Muscle of leg (tissue), 11 donors: ENCODE measurements around the gene PCF11. TPM values are rescaled to one million over a fixed set of nuclear protein-coding genes. Genes with fewer than 3 reads are reported as not detected.

Experiments used
- DNase-seq: peaks from one replicate; pipeline ENCODE4 v3.0.0; 2013
- H3K27ac ChIP-seq: one replicate; pipeline ENCODE4 v1.5.1; 2013; ENCODE audit warnings: mild to moderate bottlenecking, low read length, control low read depth
- H3K27me3 ChIP-seq: one replicate; pipeline ENCODE4 v1.6.1; 2013; ENCODE audit warnings: low read length; ENCODE audit not compliant: control insufficient read depth, insufficient read depth
- H3K36me3 ChIP-seq: one replicate; pipeline ENCODE4 v1.6.1; 2013; ENCODE audit warnings: low read length; ENCODE audit not compliant: control insufficient read depth, insufficient read depth
- H3K4me1 ChIP-seq: one replicate; pipeline ENCODE4 v1.6.1; 2013; ENCODE audit warnings: low read length; ENCODE audit not compliant: control insufficient read depth, insufficient read depth
- H3K4me3 ChIP-seq: one replicate; pipeline ENCODE4 v1.5.1; 2013; ENCODE audit warnings: low read length, control low read depth
- H3K9me3 ChIP-seq: replicated peaks from 2 replicates; pipeline ENCODE4 v1.6.1; 2013; ENCODE audit warnings: low read depth, low read length; ENCODE audit not compliant: control insufficient read depth
- WGBS: methylation state at CpG from one replicate; pipeline ENCODE4 v1.1.5; 2013; ENCODE audit warnings: missing lambda C conversion rate; ENCODE audit not compliant: insufficient coverage; 5-methylcytosine and 5-hydroxymethylcytosine counted together
- polyA plus RNA-seq, 8 donors: library from polyadenylated mRNA; unstranded; fragments of 120-200 nt; gene quantifications; one replicate each; pipeline versions ENCODE4 v1.2.1 to v1.2.3, GENCODE V29; 2013; ENCODE audit warnings: inconsistent platforms in 1 of 8, low replicate concordance in 1 of 8; ENCODE audit not compliant: insufficient read length in 8 of 8, insufficient read depth in 1 of 8
- total RNA-seq: library from RNA; stranded (reverse); fragments of 120-200 nt; gene quantifications from one replicate; pipeline ENCODE4 v1.2.4, GENCODE V29; 2013

PCF11 gene
- total and polyA plus RNA-seq, 9 donors = 35.2 to 46.1 (median 41.0) TPM

DNA sequence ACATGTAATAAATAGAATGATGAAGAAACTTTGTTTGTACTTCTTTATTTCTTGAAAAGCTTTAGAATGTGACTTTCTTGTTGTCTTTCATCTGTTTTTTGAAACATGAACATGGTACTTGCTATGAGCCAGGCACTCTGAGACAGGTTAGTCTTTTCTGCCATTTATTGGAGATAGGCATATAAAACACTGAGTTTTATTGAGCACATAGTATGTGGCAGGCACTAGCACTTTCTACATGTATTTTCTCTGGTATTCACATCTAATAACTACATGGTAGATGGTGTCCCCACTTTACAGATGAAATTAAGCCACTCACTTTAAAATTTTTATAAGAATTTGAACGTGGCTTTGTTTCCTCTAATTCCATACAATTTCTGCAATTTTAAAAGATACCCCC lies 28.8 kb downstream of the PCF11 start:
- no peak for DNase-seq
- Histone ChIP-seq H3K4me1 (no peaks in the 10 kb centered on the region), H3K36me3 (peaks cover 33% of the 10 kb centered on the region), H3K4me3 (no peak overlapping the region), H3K27ac (no peak overlapping the region), H3K27me3 (no peaks in the 10 kb centered on the region), H3K9me3 (no peaks in the 10 kb centered on the region)
- no CpG with 5 or more reads among the region's 1 CpG for WGBS

DNA sequence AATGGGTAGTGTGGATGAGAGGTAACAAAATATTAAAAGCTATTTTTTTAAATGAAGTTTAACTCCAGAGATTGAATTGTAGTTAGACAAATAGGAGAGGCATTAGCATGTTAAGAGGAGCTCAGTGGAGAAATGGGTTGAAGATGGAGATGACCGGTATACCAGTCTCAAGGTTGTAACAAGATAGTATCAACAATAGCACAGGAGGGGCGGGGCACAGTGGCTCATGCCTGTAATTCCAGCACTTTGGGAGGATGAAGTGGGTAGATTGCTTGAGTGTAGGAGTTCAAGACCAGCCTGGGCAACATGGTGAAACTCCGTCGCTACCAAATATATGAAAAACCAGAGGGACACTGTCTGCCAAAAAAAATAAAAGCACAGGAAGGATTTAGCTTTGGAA lies 30.5 kb downstream of the PCF11 start:
- Histone ChIP-seq H3K9me3 (no peaks in the 10 kb centered on the region), H3K36me3 (peaks cover 44% of the 10 kb centered on the region), H3K4me1 (peaks cover 2% of the 10 kb centered on the region), H3K4me3 (no peak overlapping the region), H3K27me3 (no peaks in the 10 kb centered on the region), H3K27ac (no peak overlapping the region)
- WGBS = 100% methylated on average over 2 of the region's 4 CpGs
- DNase-seq = no peak

DNA sequence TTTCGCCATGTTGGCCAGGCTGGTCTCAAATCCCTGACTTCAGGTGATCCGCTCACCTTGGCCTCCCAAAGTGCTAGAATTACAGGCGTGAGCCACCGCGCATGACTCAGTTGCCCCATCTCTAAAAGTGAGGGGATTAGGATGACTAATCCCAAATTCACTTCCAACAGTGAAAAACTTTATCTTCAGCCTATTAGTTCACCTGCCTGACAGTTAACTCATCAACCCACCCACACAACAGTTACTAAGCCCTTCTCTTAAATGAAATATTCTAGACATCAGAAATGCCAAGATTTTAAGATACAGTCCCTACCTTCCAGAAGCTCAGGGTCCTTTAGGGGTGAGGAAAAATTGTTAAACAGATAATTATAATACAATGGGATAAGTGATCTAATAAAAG lies 34.6 kb downstream of the PCF11 start:
- no peak for DNase-seq
- Histone ChIP-seq H3K4me3 (no peak overlapping the region), H3K27ac (no peak overlapping the region), H3K4me1 (peaks cover 12% of the 10 kb centered on the region), H3K27me3 (no peaks in the 10 kb centered on the region), H3K9me3 (no peaks in the 10 kb centered on the region), H3K36me3 (peaks cover 28% of the 10 kb centered on the region)
- WGBS = 100% methylated on average over 3 of the region's 5 CpGs

DNA sequence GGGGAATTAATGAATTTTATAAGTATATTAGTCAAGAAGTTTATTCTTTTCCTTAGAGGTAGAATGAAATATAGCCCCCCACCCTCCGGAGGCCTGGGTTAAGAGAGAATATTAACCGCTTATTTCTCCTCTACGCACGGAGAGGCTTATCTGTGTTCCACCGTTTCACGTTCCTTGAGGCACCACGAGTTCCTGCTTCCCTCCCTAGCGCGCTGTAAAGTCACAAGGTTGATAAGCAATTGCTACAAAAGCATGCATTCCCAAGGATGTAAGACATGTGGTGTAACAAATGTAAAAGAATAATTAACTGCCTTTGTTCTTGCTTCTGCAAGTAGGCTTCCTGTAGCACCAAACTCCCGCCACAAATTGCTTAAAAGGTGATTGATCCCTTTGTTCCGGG lies 35.1 kb downstream of the PCF11 start:
- H3K27ac ChIP-seq = no peak overlapping the region
- 94% methylated on average over 3 of the region's 11 CpGs for WGBS
- H3K27me3 ChIP-seq = no peaks in the 10 kb centered on the region
- peaks cover 26% of the 10 kb centered on the region for H3K36me3 ChIP-seq
- no peaks in the 10 kb centered on the region for H3K9me3 ChIP-seq
- DNase-seq = no peak
- peaks cover 12% of the 10 kb centered on the region for H3K4me1 ChIP-seq
- H3K4me3 ChIP-seq = no peak overlapping the region

DNA sequence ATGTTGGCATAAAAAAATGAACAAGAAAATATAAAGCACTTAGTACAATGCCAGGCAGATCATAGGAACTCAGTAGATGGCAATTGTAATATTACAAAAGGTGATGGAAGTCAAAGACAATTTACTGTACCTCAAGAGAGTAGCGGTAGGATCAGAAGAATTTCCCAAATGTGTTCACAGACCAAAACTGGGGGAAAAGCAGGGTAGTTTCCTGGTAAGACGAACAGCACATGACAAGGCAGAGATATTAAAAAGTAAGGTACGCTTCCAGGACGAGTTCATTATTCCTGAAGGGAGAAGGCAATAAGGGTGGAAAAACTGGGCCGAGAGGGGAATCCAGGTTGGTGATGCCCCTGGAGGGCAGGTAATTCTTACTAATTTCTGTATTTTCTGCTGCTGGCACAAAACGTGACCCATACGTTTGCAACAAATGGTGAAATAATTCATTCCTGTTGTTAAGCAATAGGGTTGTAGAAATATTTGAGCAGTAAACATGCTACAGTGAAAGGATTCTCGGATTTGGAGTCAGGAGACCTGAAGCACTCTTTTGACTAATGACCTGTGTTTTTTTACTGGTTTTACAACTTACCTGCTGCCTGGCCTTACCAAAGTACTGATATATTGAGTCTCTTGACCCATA lies 35.8 kb downstream of the PCF11 start:
- peaks cover 12% of the 10 kb centered on the region for H3K4me1 ChIP-seq
- no peaks in the 10 kb centered on the region for H3K9me3 ChIP-seq
- H3K27ac ChIP-seq = peak overlapping the region; percentile 97
- WGBS = 25% methylated on average over 7 of the region's 8 CpGs
- H3K4me3 ChIP-seq = peak overlapping the region; percentile 98
- no peaks in the 10 kb centered on the region for H3K27me3 ChIP-seq
- DNase-seq = no peak
- peaks cover 21% of the 10 kb centered on the region for H3K36me3 ChIP-seq

DNA sequence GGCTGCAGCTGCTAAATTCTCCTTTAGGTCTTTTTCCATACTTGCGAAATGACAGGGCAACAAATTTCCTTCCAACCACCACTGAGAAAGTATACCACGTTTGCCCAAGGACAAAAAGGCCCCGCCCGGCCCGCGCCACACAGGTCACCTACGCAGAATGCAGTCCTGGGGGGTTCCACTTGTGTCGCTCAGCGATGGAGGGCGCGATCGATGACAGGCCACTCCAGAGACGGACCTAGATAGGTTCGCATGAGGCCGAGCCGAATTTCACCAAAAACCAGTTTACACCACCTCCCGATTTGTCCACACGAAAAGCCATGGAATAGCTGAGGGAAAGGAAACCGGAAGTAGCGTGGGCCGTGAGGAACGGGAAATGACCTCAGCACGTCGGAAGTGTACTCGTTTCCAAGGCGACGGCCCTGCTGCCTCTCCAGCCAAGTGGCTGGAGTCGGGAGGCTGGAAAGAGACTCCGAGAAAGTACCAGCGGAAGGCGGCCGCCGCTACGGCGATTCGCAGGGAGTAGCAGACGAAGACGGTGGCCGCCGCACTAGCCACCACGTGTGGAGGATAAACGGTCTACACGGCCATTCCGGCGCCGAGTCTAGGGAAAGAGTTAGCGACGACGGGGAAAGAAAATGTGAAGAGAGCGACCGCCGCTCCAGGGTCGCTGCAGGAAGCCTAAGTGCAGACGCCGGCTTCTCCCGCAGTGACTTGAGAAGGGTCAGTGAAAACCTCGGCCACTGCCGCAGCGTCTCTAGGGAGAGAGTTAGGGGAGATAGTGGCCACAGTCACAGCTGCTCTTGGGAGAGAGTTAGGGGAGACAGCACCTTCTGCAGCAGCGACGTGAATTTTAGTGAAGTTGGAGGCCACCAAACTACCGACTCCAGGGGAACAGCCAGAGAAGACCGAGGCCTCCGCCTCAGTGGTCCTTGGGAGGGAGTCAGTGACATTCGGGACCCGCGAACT lies 36.7 kb downstream of the PCF11 start, which contains the start of gene ANKRD42:
Gene ANKRD42, plus strand, starts transcription at position 398 of the 966 bp plus-strand sequence. CDS start 959 bp downstream, outside the sequence.
- DNase-seq = peak; percentile 98
- H3K4me1 ChIP-seq = peaks cover 12% of the 10 kb centered on the region

DNA sequence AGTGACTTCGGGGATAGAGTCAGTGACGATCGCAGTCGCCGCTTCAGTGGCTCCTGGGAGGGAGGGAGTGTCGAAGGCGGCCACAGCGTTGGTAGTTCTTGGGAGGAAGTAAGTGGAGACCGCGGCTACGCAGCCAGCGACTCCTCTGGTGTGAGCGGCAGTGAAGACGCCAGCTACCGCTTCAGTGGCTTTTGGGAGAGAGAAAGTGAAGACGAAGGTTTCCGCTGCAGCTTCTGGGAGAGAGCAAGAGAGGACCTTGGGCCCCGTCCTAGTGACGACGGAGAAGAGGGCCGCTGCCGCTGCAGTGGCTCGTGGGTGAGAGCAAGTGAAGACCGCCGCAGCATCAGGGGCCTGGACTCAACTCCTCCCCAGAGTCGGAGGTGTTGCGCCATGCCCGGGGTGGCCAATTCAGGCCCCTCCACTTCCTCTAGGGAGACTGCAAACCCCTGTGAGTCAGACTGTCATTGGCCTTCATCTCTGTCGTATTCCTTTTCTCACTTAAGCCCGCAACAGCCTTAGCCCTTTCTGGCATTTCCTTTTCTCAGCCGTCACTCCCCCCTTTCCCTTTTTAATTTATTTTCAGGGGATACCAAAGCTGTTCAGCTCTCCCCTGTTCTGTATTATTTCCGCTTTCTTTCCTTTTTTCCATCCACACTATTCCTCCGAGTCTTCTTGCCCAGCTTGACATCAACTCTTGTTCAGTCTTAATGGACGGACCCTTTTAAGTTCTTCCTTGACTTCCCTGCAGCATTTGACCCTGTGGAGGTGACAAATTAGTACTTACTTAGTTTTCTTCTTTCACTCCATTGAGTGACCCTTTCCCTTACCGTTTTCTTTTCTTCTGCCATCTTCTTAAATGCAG lies 37.6 kb downstream of the PCF11 start:
- 2% methylated on average over 34 of the region's 35 CpGs for WGBS

More for the DNA sequence above, 36.7 kb downstream of the PCF11 start, which contains the start of gene ANKRD42:
- WGBS = under 1% methylated on average over 60 of the region's 67 CpGs
- no peaks in the 10 kb centered on the region for H3K27me3 ChIP-seq
- H3K9me3 ChIP-seq = no peaks in the 10 kb centered on the region
- H3K27ac ChIP-seq = peak within 1 kb of the TSS; percentile 97
- H3K4me3 ChIP-seq = peak within 1 kb of the TSS; percentile 98
- H3K36me3 ChIP-seq = peaks cover 21% of the 10 kb centered on the region

DNA sequence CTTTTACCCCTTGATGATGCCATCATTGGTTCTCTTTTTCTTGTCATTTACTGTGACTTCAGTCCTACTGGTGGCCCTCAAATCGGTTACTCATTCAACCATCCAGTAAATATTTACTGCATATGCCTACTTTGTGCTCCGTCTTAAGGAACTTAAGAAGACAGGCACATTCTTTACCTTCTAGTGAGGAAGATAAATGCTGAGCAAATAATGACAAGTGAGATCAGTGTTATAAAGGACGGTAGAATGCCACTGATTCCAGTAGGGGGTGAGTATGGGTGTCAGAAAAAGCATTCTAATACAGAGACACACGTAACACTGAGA lies 38.2 kb downstream of the PCF11 start:
- no peak for DNase-seq
- Histone ChIP-seq H3K36me3 (peaks cover 17% of the 10 kb centered on the region), H3K27ac (no peak overlapping the region), H3K27me3 (no peaks in the 10 kb centered on the region), H3K9me3 (no peaks in the 10 kb centered on the region), H3K4me1 (peaks cover 12% of the 10 kb centered on the region), H3K4me3 (peak overlapping the region; percentile 98)
- no CpG with 5 or more reads among the region's 4 CpGs for WGBS

More for the DNA sequence above, 37.6 kb downstream of the PCF11 start:
- H3K9me3 ChIP-seq = no peaks in the 10 kb centered on the region
- no peaks in the 10 kb centered on the region for H3K27me3 ChIP-seq
- peaks cover 12% of the 10 kb centered on the region for H3K4me1 ChIP-seq
- peak; percentile 66 for DNase-seq
- peak overlapping the region; percentile 98 for H3K4me3 ChIP-seq
- peak overlapping the region; percentile 97 for H3K27ac ChIP-seq
- peaks cover 21% of the 10 kb centered on the region for H3K36me3 ChIP-seq

DNA sequence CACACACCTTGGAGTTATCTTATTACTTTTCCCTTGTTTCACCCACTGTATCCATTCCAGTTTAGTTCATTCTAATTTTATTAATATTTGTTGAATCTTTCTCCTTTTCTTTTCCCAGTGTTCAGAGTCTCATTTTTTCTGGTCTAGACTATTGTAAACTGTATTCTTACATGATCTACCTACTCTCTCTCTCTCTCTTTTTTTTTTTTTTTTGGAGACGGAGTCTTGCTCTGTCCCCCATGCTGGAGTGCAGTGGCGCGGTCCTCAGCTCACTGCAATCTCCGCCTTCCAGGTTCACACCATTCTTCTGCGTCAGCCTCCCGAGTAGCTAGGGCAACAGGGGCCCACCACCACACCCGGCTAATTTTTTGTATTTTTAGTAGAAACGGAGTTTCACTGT lies 38.7 kb downstream of the PCF11 start:
- Histone ChIP-seq H3K4me3 (no peak overlapping the region), H3K27ac (no peak overlapping the region), H3K36me3 (peaks cover 14% of the 10 kb centered on the region), H3K9me3 (no peaks in the 10 kb centered on the region), H3K4me1 (peaks cover 12% of the 10 kb centered on the region), H3K27me3 (no peaks in the 10 kb centered on the region)
- 93% methylated on average over 2 of the region's 8 CpGs for WGBS
- DNase-seq = no peak
